HEK293T (cell line): ENCODE data around the gene USP43.

ENCODE experiments used
- CTCF ChIA-PET: fragments of 350-600 bp; formaldehyde crosslinking; extraction: SDS; loops from one replicate; lab custom pipeline; 2021; ENCODE audit warnings: antibody characterized with exemption, inconsistent platforms; lab: Yijun Ruan, JAX
- POLR2A ChIA-PET: fragments of 350-600 bp; formaldehyde crosslinking; extraction: SDS; loops from one replicate; lab custom pipeline; 2020; ENCODE audit warnings: antibody characterized with exemption, inconsistent platforms; lab: Yijun Ruan, JAX
- DNase-seq: peaks from one replicate; pipeline ENCODE4 v3.0.0; 2012; ENCODE audit warnings: mixed read lengths; ENCODE audit errors: extremely low spot score
- ARNT ChIP-seq: fragments of 450-650 bp; IDR thresholded peaks from 2 replicates; pipeline ENCODE4 v1.6.1; 2017; ENCODE audit warnings: mild to moderate bottlenecking
- BHLHE40 ChIP-seq: fragments of 450-650 bp; IDR thresholded peaks from 2 replicates; pipeline ENCODE4 v1.6.1; 2016; ENCODE audit warnings: mild to moderate bottlenecking, moderate library complexity, borderline replicate concordance
- CTBP1 ChIP-seq: fragments of 450-650 bp; IDR thresholded peaks from 2 replicates; pipeline ENCODE4 v1.6.1; 2016; ENCODE audit warnings: borderline replicate concordance
- ELF4 ChIP-seq: fragments of 450-650 bp; IDR thresholded peaks from 2 replicates; pipeline ENCODE4 v1.6.1; 2017; ENCODE audit warnings: antibody characterized with exemption
- FOXA1 ChIP-seq: fragments of 450-650 bp; IDR thresholded peaks from 2 replicates; pipeline ENCODE4 v1.6.1; 2016; ENCODE audit warnings: mild to moderate bottlenecking
- FOXK2 ChIP-seq: fragments of 450-650 bp; IDR thresholded peaks from 2 replicates; pipeline ENCODE4 v1.6.1; 2016; ENCODE audit warnings: mild to moderate bottlenecking
- FOXM1 ChIP-seq: fragments of 450-650 bp; IDR thresholded peaks from 2 replicates; pipeline ENCODE4 v1.6.1; 2017; ENCODE audit warnings: mild to moderate bottlenecking, borderline replicate concordance
- HDGF ChIP-seq: fragments of 450-650 bp; IDR thresholded peaks from 2 replicates; pipeline ENCODE4 v1.6.1; 2017; ENCODE audit warnings: antibody characterized with exemption, borderline replicate concordance
- L3MBTL2 ChIP-seq: fragments of 450-650 bp; conservative IDR thresholded peaks from 2 replicates; pipeline ENCODE4 v1.6.1; 2016; ENCODE audit warnings: mild to moderate bottlenecking
- LEF1 ChIP-seq: fragments of 450-650 bp; IDR thresholded peaks from 2 replicates; pipeline ENCODE4 v1.6.1; 2017; ENCODE audit warnings: mild to moderate bottlenecking, borderline replicate concordance
- NFRKB ChIP-seq: fragments of 450-650 bp; IDR thresholded peaks from 2 replicates; pipeline ENCODE4 v1.6.1; 2016; ENCODE audit warnings: mild to moderate bottlenecking, moderate library complexity
- PKNOX1 ChIP-seq: fragments of 450-650 bp; IDR thresholded peaks from 2 replicates; pipeline ENCODE4 v1.6.1; 2016
- SP1 ChIP-seq: fragments of 450-650 bp; IDR thresholded peaks from 2 replicates; pipeline ENCODE4 v1.6.1; 2017
- SUZ12 ChIP-seq: fragments of 450-650 bp; IDR thresholded peaks from 2 replicates; pipeline ENCODE4 v1.6.1; 2016; ENCODE audit warnings: mild to moderate bottlenecking
- TARDBP ChIP-seq: fragments of 450-650 bp; IDR thresholded peaks from 2 replicates; pipeline ENCODE4 v1.6.1; 2016
- ZNF384 ChIP-seq: fragments of 450-650 bp; IDR thresholded peaks from 2 replicates; pipeline ENCODE4 v1.6.1; 2016

The USP43 gene

GRCh38 chr17:9703781-9704082 is 58.4 kb downstream of the USP43 start:
- TF ChIP-seq NFRKB = no peak
- no peak for TF ChIP-seq FOXA1
- TF ChIP-seq FOXM1 = no peak
- TF ChIP-seq TARDBP = no peak
- TF ChIP-seq BHLHE40 = no peak
- TF ChIP-seq SUZ12 = no peak
- no peak for TF ChIP-seq L3MBTL2
- no peak for TF ChIP-seq HDGF
- TF ChIP-seq ELF4 = no peak
- no peak for TF ChIP-seq LEF1
- no peak for TF ChIP-seq CTBP1
- DNase-seq = no peak
- ChIA-PET CTCF (no interaction called here), POLR2A (no interaction called here)

- POLR2A ChIA-PET = no interaction called here
- CTCF ChIA-PET = no interaction called here
- no peak for TF ChIP-seq SP1
- no peak for TF ChIP-seq ELF4
- no peak for TF ChIP-seq FOXK2
- TF ChIP-seq NFRKB = no peak
- TF ChIP-seq ZNF384 = no peak
- TF ChIP-seq TARDBP = no peak
- TF ChIP-seq BHLHE40 = no peak
- TF ChIP-seq SUZ12 = no peak
- no peak for TF ChIP-seq L3MBTL2
- no peak for TF ChIP-seq HDGF
- TF ChIP-seq PKNOX1 = no peak
- no peak for TF ChIP-seq FOXA1
- TF ChIP-seq ARNT = no peak
- TF ChIP-seq CTBP1 = no peak
- DNase-seq = no peak
Measured at GRCh38 chr17:9705745-9706144, 60.4 kb downstream of the USP43 start.

- TF ChIP-seq PKNOX1 (no peak), L3MBTL2 (no peak), TARDBP (no peak), ARNT (no peak), BHLHE40 (no peak), FOXK2 (no peak), NFRKB (no peak), HDGF (no peak), LEF1 (no peak)
- ChIA-PET POLR2A (no interaction called here), CTCF (no interaction called here)
Measured at GRCh38 chr17:9707948-9708347, 62.6 kb downstream of the USP43 start.

GRCh38 chr17:9714801-9715200 is 69.5 kb downstream of the USP43 start:
- no peak for TF ChIP-seq CTBP1
- DNase-seq = no peak
- ChIA-PET CTCF (interaction anchor here (0.6 kb wide), 1 partner anchor 14 kb away, joined by 4 read pairs; no protein-coding TSS in a partner anchor), POLR2A (no interaction called here)

More at GRCh38 chr17:9707948-9708347, 62.6 kb downstream of the USP43 start:
- DNase-seq = no peak

GRCh38 chr17:9715503-9716016 is 70.2 kb downstream of the USP43 start:
- DNase-seq = no peak
- TF ChIP-seq BHLHE40 (no peak), FOXA1 (no peak), SP1 (no peak), HDGF (no peak), TARDBP (no peak), L3MBTL2 (no peak), SUZ12 (no peak), LEF1 (no peak), PKNOX1 (no peak), FOXM1 (no peak), ZNF384 (no peak), ELF4 (no peak), FOXK2 (no peak), CTBP1 (no peak), NFRKB (no peak), ARNT (no peak)
- CTCF ChIA-PET = interaction anchor here (0.6 kb wide), 1 partner anchor 13 kb away, joined by 4 read pairs; no protein-coding TSS in a partner anchor
- POLR2A ChIA-PET = no interaction called here

GRCh38 chr17:9725575-9725974 is 80.3 kb downstream of the USP43 start:
- CTCF ChIA-PET = no interaction called here
- POLR2A ChIA-PET = no interaction called here
- no peak for DNase-seq
- TF ChIP-seq TARDBP (no peak), LEF1 (no peak), SP1 (no peak), BHLHE40 (no peak), FOXM1 (no peak), SUZ12 (no peak)

- no peak for TF ChIP-seq L3MBTL2
- no peak for TF ChIP-seq TARDBP
- no peak for TF ChIP-seq FOXK2
- no peak for TF ChIP-seq SP1
- no peak for TF ChIP-seq PKNOX1
- no peak for TF ChIP-seq CTBP1
- TF ChIP-seq FOXA1 = no peak
- TF ChIP-seq BHLHE40 = no peak
- TF ChIP-seq FOXM1 = no peak
- DNase-seq = no peak
- ChIA-PET POLR2A (no interaction called here), CTCF (no interaction called here)
Measured at GRCh38 chr17:9726291-9726690, 81.0 kb downstream of the USP43 start.
